Dendritic cell treated with granulocyte-macrophage colony-stimulating factor and Interleukin-4, amounts not matched to agents 40 ng/mL and 50 ng/mL, for 4 days (primary cell): ENCODE measurements around the gene ARFRP1.

Experiments
- H3K27ac Mint-ChIP-seq: one replicate; pipeline ENCODE4 v1.8.0; 2022; ENCODE audit warnings: mild to moderate bottlenecking, mixed read lengths
- H3K27me3 Mint-ChIP-seq: one replicate; pipeline ENCODE4 v1.8.0; 2022; ENCODE audit warnings: mild to moderate bottlenecking, mixed read lengths
- H3K36me3 Mint-ChIP-seq: one replicate; pipeline ENCODE4 v1.8.0; 2022; ENCODE audit warnings: low read depth, mixed read lengths
- H3K4me1 Mint-ChIP-seq: one replicate; pipeline ENCODE4 v1.8.0; 2022; ENCODE audit warnings: low read depth, mixed read lengths
- H3K4me3 Mint-ChIP-seq: one replicate; pipeline ENCODE4 v1.8.0; 2022; ENCODE audit warnings: mild to moderate bottlenecking, moderate library complexity, mixed read lengths
- H3K9me3 Mint-ChIP-seq: one replicate; pipeline ENCODE4 v1.8.0; 2022; ENCODE audit warnings: mixed read lengths
- intact Hi-C: fragments of 100-400 bp; cut with micrococcal nuclease; formaldehyde crosslinking; loops from one replicate; pipeline ENCODE4 v1.15.0; 2022

The ARFRP1 gene

GRCh38 chr20:63739130-63740069 is 31.6 kb upstream of the ARFRP1 start, which contains the start of gene SLC2A4RG:
Gene SLC2A4RG, plus strand, starts transcription at chr20:63739776. Its CDS starts 137 bp downstream, at chr20:63739913.
- Mint-ChIP-seq H3K36me3 (peaks cover 31% of the 10 kb centered on the region), H3K27me3 (peaks cover 35% of the 10 kb centered on the region), H3K4me1 (peaks cover 48% of the 10 kb centered on the region), H3K27ac (no peak within 1 kb of the TSS), H3K4me3 (peak within 1 kb of the TSS; percentile 64), H3K9me3 (no peaks in the 10 kb centered on the region)
- intact Hi-C loops, result no loop called here

- H3K4me3 Mint-ChIP-seq, result peak overlapping the region; percentile 50
- no peaks in the 10 kb centered on the region for H3K9me3 Mint-ChIP-seq
- H3K27me3 Mint-ChIP-seq, result peaks cover 35% of the 10 kb centered on the region
- H3K27ac Mint-ChIP-seq, result no peak overlapping the region
- intact Hi-C loops, result no loop called here
- H3K4me1 Mint-ChIP-seq, result peaks cover 48% of the 10 kb centered on the region
- H3K36me3 Mint-ChIP-seq, result peaks cover 24% of the 10 kb centered on the region
These were observed 30.9 kb upstream of the ARFRP1 start for GRCh38 chr20:63738687-63739129.

GRCh38 chr20:63737945-63738686 is 30.3 kb upstream of the ARFRP1 start:
- Mint-ChIP-seq H3K27ac (no peak overlapping the region), H3K4me3 (peak overlapping the region; percentile 50), H3K36me3 (peaks cover 18% of the 10 kb centered on the region), H3K4me1 (peaks cover 48% of the 10 kb centered on the region), H3K9me3 (no peaks in the 10 kb centered on the region), H3K27me3 (peaks cover 35% of the 10 kb centered on the region)
- intact Hi-C loops, result no loop called here

GRCh38 chr20:63737695-63737944 is 29.8 kb upstream of the ARFRP1 start:
- Mint-ChIP-seq H3K4me1 (peaks cover 48% of the 10 kb centered on the region), H3K9me3 (no peaks in the 10 kb centered on the region), H3K27me3 (peaks cover 35% of the 10 kb centered on the region), H3K4me3 (no peak overlapping the region), H3K27ac (no peak overlapping the region), H3K36me3 (peaks cover 13% of the 10 kb centered on the region)
- intact Hi-C loops, result no loop called here

- no peaks in the 10 kb centered on the region for H3K9me3 Mint-ChIP-seq
- peaks cover 48% of the 10 kb centered on the region for H3K4me1 Mint-ChIP-seq
- peaks cover 35% of the 10 kb centered on the region for H3K27me3 Mint-ChIP-seq
- no peak overlapping the region for H3K27ac Mint-ChIP-seq
- intact Hi-C loops, result no loop called here
- peaks cover 7% of the 10 kb centered on the region for H3K36me3 Mint-ChIP-seq
- no peak overlapping the region for H3K4me3 Mint-ChIP-seq
These were observed 29.3 kb upstream of the ARFRP1 start for GRCh38 chr20:63736893-63737694.

GRCh38 chr20:63735859-63736718 is 28.3 kb upstream of the ARFRP1 start, which contains the start of gene LIME1:
Gene LIME1, plus strand, starts transcription at chr20:63736664. Its CDS starts 886 bp downstream, at chr20:63737550.
- intact Hi-C loops, result no loop called here
- Mint-ChIP-seq H3K4me1 (peaks cover 40% of the 10 kb centered on the region), H3K4me3 (peak within 1 kb of the TSS; percentile 37), H3K9me3 (no peaks in the 10 kb centered on the region), H3K36me3 (no peaks in the 10 kb centered on the region), H3K27ac (peak within 1 kb of the TSS; percentile 11), H3K27me3 (peaks cover 35% of the 10 kb centered on the region)

- Mint-ChIP-seq H3K36me3 (no peaks in the 10 kb centered on the region), H3K4me1 (peaks cover 35% of the 10 kb centered on the region), H3K4me3 (no peak overlapping the region), H3K27ac (peak overlapping the region; percentile 11), H3K27me3 (peaks cover 35% of the 10 kb centered on the region), H3K9me3 (no peaks in the 10 kb centered on the region)
- intact Hi-C loops, result no loop called here
These were observed 27.4 kb upstream of the ARFRP1 start for GRCh38 chr20:63734946-63735858.

GRCh38 chr20:63734111-63734945 is 26.6 kb upstream of the ARFRP1 start:
- no peak overlapping the region for H3K27ac Mint-ChIP-seq
- H3K27me3 Mint-ChIP-seq, result peaks cover 35% of the 10 kb centered on the region
- H3K4me3 Mint-ChIP-seq, result no peak overlapping the region
- peaks cover 38% of the 10 kb centered on the region for H3K4me1 Mint-ChIP-seq
- no peaks in the 10 kb centered on the region for H3K36me3 Mint-ChIP-seq
- no peaks in the 10 kb centered on the region for H3K9me3 Mint-ChIP-seq
- intact Hi-C loops, result no loop called here

GRCh38 chr20:63733579-63734081 is 25.9 kb upstream of the ARFRP1 start:
- Mint-ChIP-seq H3K4me1 (peaks cover 38% of the 10 kb centered on the region), H3K4me3 (no peak overlapping the region), H3K27ac (no peak overlapping the region), H3K9me3 (no peaks in the 10 kb centered on the region), H3K27me3 (peaks cover 33% of the 10 kb centered on the region), H3K36me3 (no peaks in the 10 kb centered on the region)
- intact Hi-C loops, result no loop called here

GRCh38 chr20:63733117-63733516 is 25.3 kb upstream of the ARFRP1 start:
- Mint-ChIP-seq H3K9me3 (no peaks in the 10 kb centered on the region), H3K4me1 (peaks cover 38% of the 10 kb centered on the region), H3K27me3 (peaks cover 28% of the 10 kb centered on the region), H3K4me3 (no peak overlapping the region), H3K36me3 (no peaks in the 10 kb centered on the region), H3K27ac (no peak overlapping the region)
- intact Hi-C loops, result no loop called here

- intact Hi-C loops, result no loop called here
- Mint-ChIP-seq H3K27me3 (peaks cover 25% of the 10 kb centered on the region), H3K36me3 (no peaks in the 10 kb centered on the region), H3K4me3 (no peak overlapping the region), H3K27ac (no peak overlapping the region), H3K9me3 (no peaks in the 10 kb centered on the region), H3K4me1 (peaks cover 35% of the 10 kb centered on the region)
These were observed 24.6 kb upstream of the ARFRP1 start for GRCh38 chr20:63732118-63733095.
